SK-N-SH treated with all-trans-retinoic acid at 6 μM for 48 hours (cell line): Measurements from ENCODE around the gene PPP4R4.

Source experiments
- ATAC-seq: fragments of 200-7000 bp; cut with Tn5 transposase; 3 replicates; pipeline ENCODE4 v1.9.1; 2020; ENCODE audit warnings: mild to moderate bottlenecking, moderate library complexity
- ARNTL ChIP-seq: fragments of 450-650 bp; formaldehyde crosslinking; IDR thresholded peaks from 2 replicates; pipeline ENCODE4 v1.5.0; 2020; ENCODE audit warnings: low read depth, mild to moderate bottlenecking, moderate library complexity, borderline replicate concordance
- BACH2 ChIP-seq: fragments of 250-450 bp; sonication (Bioruptor Pico); IDR thresholded peaks from 2 replicates; pipeline ENCODE4 v1.9.0; 2021; ENCODE audit warnings: mild to moderate bottlenecking, borderline replicate concordance
- CSDC2 ChIP-seq: fragments of 250-450 bp; sonication (Bioruptor Pico); IDR thresholded peaks from 2 replicates; pipeline ENCODE4 v1.5.0; 2020; ENCODE audit warnings: mild to moderate bottlenecking, moderate library complexity
- GLIS3 ChIP-seq: fragments of 250-450 bp; sonication (Bioruptor Pico); IDR thresholded peaks from 2 replicates; pipeline ENCODE4 v1.5.0; 2020; ENCODE audit warnings: mild to moderate bottlenecking, moderate library complexity
- ISL1 ChIP-seq: fragments of 250-450 bp; sonication (Bioruptor Pico); IDR thresholded peaks from 2 replicates; pipeline ENCODE4 v2.1.2; 2022; ENCODE audit warnings: mild to moderate bottlenecking, moderate library complexity
- OSR1 ChIP-seq: fragments of 250-450 bp; sonication (Bioruptor Pico); IDR thresholded peaks from 2 replicates; pipeline ENCODE4 v1.8.0; 2022; ENCODE audit warnings: moderate library complexity, mild to moderate bottlenecking, inconsistent platforms
- PPARA ChIP-seq: fragments of 250-450 bp; sonication (Bioruptor Pico); IDR thresholded peaks from 2 replicates; pipeline ENCODE4 v1.5.0; 2020; ENCODE audit warnings: mild to moderate bottlenecking, borderline replicate concordance
- SNAI2 ChIP-seq: fragments of 250-450 bp; sonication (Bioruptor Pico); IDR thresholded peaks from 2 replicates; pipeline ENCODE4 v1.5.0; 2020; ENCODE audit warnings: mild to moderate bottlenecking, moderate library complexity
- TCF4 ChIP-seq: fragments of 250-450 bp; sonication (Bioruptor Pico); IDR thresholded peaks from 2 replicates; pipeline ENCODE4 v1.8.0; 2021; ENCODE audit warnings: mild to moderate bottlenecking, moderate library complexity, borderline replicate concordance
- TOX ChIP-seq: fragments of 250-450 bp; sonication (Bioruptor Pico); IDR thresholded peaks from 2 replicates; pipeline ENCODE4 v1.8.0; 2021; ENCODE audit warnings: mild to moderate bottlenecking, moderate library complexity, borderline replicate concordance
- ZC3H10 ChIP-seq: fragments of 250-450 bp; sonication (Bioruptor Pico); IDR thresholded peaks from 2 replicates; pipeline ENCODE4 v1.5.1; 2021; ENCODE audit warnings: mild to moderate bottlenecking, moderate library complexity
- ZFP3 ChIP-seq: fragments of 250-450 bp; sonication (Bioruptor Pico); IDR thresholded peaks from 2 replicates; pipeline ENCODE4 v1.5.0; 2020; ENCODE audit warnings: mild to moderate bottlenecking, moderate library complexity
- ZFP30 ChIP-seq: fragments of 450-650 bp; formaldehyde crosslinking; IDR thresholded peaks from 2 replicates; pipeline ENCODE4 v1.5.0; 2022; ENCODE audit warnings: mild to moderate bottlenecking, moderate library complexity
- ZNF565 ChIP-seq: fragments of 450-650 bp; formaldehyde crosslinking; conservative IDR thresholded peaks from 2 replicates; pipeline ENCODE4 v1.5.0; 2020; ENCODE audit warnings: low read depth, mild to moderate bottlenecking, moderate library complexity
- ZNF70 ChIP-seq: fragments of 450-650 bp; formaldehyde crosslinking; IDR thresholded peaks from 2 replicates; pipeline ENCODE4 v1.5.0; 2020; ENCODE audit warnings: mild to moderate bottlenecking, moderate library complexity
- ZNF8 ChIP-seq: fragments of 450-650 bp; formaldehyde crosslinking; IDR thresholded peaks from 2 replicates; pipeline ENCODE4 v1.5.0; 2020; ENCODE audit warnings: mild to moderate bottlenecking, moderate library complexity
- TF ChIP-seq, protein P1 (sequence below): fragments of 250-450 bp; sonication (Bioruptor Pico); IDR thresholded peaks from 2 replicates; pipeline ENCODE4 v1.8.0; 2020; ENCODE audit warnings: mild to moderate bottlenecking, moderate library complexity, borderline replicate concordance
- TF ChIP-seq, protein P2 (sequence below): fragments of 250-450 bp; sonication (Bioruptor Pico); IDR thresholded peaks from 2 replicates; pipeline ENCODE4 v1.5.1; 2021; ENCODE audit warnings: mild to moderate bottlenecking, moderate library complexity
- TF ChIP-seq, protein P3 (sequence below): fragments of 250-450 bp; sonication (Bioruptor Pico); IDR thresholded peaks from 2 replicates; pipeline ENCODE4 v1.8.0; 2021; ENCODE audit warnings: low read depth, mild to moderate bottlenecking, moderate library complexity, borderline replicate concordance
- TF ChIP-seq, protein P4 (sequence below): fragments of 250-450 bp; sonication (Bioruptor Pico); IDR thresholded peaks from 2 replicates; pipeline ENCODE4 v1.5.0; 2020; ENCODE audit warnings: mild to moderate bottlenecking, moderate library complexity
- TF ChIP-seq, protein P5 (sequence below): fragments of 250-450 bp; sonication (Bioruptor Pico); IDR thresholded peaks from 2 replicates; pipeline ENCODE4 v1.5.1; 2020; ENCODE audit warnings: low read depth, mild to moderate bottlenecking, moderate library complexity

The PPP4R4 gene

DNA sequence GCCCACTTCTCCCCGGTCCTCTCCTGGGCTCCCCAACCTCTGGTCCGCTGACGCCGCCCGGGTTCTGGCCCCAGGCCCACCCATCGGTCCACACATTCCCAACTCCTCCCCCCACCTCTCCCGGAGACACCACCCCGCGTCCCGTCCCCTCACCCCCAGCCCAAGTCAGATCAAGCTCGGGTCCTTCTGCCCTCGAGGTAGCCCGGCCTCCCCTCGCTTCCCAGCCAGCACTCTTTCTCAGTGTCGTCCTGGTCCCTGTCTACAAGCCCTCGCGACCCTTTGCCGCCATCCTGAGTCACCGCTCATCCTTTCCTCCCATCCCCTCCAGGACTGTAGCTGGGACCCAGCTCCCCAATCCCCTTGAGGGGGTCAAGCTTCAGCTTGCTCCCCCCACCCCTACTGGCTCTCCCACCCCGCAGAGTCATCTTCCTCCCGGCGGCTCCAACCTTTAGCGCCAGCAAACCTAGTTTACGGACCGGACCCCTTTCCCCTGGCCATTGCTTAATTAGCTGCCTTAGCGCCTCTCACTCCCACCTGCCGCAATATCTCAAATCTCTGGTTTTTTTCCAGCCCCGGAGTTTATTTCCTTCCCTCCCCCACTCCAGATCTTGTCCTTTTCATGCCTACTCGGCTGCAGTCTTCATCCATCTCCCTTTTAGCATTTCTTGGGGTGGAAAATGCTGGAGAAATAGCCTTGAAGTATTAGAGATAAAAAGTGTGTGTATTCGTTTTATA, 1.1 kb downstream of the PPP4R4 start:
- TF ChIP-seq OSR1, result no peak
- TF ChIP-seq, protein P1, sequence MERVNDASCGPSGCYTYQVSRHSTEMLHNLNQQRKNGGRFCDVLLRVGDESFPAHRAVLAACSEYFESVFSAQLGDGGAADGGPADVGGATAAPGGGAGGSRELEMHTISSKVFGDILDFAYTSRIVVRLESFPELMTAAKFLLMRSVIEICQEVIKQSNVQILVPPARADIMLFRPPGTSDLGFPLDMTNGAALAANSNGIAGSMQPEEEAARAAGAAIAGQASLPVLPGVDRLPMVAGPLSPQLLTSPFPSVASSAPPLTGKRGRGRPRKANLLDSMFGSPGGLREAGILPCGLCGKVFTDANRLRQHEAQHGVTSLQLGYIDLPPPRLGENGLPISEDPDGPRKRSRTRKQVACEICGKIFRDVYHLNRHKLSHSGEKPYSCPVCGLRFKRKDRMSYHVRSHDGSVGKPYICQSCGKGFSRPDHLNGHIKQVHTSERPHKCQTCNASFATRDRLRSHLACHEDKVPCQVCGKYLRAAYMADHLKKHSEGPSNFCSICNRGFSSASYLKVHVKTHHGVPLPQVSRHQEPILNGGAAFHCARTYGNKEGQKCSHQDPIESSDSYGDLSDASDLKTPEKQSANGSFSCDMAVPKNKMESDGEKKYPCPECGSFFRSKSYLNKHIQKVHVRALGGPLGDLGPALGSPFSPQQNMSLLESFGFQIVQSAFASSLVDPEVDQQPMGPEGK (CRISPR knock-in tag), result no peak
- TF ChIP-seq BACH2, result no peak
- no peak for TF ChIP-seq GLIS3 (CRISPR knock-in tag)
- TF ChIP-seq, protein P2, sequence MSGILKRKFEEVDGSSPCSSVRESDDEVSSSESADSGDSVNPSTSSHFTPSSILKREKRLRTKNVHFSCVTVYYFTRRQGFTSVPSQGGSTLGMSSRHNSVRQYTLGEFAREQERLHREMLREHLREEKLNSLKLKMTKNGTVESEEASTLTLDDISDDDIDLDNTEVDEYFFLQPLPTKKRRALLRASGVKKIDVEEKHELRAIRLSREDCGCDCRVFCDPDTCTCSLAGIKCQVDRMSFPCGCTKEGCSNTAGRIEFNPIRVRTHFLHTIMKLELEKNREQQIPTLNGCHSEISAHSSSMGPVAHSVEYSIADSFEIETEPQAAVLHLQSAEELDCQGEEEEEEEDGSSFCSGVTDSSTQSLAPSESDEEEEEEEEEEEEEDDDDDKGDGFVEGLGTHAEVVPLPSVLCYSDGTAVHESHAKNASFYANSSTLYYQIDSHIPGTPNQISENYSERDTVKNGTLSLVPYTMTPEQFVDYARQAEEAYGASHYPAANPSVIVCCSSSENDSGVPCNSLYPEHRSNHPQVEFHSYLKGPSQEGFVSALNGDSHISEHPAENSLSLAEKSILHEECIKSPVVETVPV (CRISPR knock-in tag), result no peak
- no peak for TF ChIP-seq ZNF8 (CRISPR knock-in tag)
- TF ChIP-seq ZC3H10, result no peak
- no peak for TF ChIP-seq ZFP3 (CRISPR knock-in tag)
- TF ChIP-seq SNAI2 (CRISPR knock-in tag), result no peak
- TF ChIP-seq, protein P3, sequence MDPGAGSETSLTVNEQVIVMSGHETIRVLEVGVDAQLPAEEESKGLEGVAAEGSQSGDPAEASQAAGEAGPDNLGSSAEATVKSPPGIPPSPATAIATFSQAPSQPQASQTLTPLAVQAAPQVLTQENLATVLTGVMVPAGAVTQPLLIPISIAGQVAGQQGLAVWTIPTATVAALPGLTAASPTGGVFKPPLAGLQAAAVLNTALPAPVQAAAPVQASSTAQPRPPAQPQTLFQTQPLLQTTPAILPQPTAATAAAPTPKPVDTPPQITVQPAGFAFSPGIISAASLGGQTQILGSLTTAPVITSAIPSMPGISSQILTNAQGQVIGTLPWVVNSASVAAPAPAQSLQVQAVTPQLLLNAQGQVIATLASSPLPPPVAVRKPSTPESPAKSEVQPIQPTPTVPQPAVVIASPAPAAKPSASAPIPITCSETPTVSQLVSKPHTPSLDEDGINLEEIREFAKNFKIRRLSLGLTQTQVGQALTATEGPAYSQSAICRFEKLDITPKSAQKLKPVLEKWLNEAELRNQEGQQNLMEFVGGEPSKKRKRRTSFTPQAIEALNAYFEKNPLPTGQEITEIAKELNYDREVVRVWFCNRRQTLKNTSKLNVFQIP, result no peak
- TF ChIP-seq, protein P4, sequence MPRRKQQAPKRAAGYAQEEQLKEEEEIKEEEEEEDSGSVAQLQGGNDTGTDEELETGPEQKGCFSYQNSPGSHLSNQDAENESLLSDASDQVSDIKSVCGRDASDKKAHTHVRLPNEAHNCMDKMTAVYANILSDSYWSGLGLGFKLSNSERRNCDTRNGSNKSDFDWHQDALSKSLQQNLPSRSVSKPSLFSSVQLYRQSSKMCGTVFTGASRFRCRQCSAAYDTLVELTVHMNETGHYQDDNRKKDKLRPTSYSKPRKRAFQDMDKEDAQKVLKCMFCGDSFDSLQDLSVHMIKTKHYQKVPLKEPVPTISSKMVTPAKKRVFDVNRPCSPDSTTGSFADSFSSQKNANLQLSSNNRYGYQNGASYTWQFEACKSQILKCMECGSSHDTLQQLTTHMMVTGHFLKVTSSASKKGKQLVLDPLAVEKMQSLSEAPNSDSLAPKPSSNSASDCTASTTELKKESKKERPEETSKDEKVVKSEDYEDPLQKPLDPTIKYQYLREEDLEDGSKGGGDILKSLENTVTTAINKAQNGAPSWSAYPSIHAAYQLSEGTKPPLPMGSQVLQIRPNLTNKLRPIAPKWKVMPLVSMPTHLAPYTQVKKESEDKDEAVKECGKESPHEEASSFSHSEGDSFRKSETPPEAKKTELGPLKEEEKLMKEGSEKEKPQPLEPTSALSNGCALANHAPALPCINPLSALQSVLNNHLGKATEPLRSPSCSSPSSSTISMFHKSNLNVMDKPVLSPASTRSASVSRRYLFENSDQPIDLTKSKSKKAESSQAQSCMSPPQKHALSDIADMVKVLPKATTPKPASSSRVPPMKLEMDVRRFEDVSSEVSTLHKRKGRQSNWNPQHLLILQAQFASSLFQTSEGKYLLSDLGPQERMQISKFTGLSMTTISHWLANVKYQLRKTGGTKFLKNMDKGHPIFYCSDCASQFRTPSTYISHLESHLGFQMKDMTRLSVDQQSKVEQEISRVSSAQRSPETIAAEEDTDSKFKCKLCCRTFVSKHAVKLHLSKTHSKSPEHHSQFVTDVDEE, result no peak
- TF ChIP-seq, protein P5, sequence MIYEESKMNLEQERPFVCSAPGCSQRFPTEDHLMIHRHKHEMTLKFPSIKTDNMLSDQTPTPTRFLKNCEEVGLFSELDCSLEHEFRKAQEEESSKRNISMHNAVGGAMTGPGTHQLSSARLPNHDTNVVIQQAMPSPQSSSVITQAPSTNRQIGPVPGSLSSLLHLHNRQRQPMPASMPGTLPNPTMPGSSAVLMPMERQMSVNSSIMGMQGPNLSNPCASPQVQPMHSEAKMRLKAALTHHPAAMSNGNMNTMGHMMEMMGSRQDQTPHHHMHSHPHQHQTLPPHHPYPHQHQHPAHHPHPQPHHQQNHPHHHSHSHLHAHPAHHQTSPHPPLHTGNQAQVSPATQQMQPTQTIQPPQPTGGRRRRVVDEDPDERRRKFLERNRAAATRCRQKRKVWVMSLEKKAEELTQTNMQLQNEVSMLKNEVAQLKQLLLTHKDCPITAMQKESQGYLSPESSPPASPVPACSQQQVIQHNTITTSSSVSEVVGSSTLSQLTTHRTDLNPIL (CRISPR knock-in tag), result no peak
- no peak for TF ChIP-seq PPARA
- no peak for TF ChIP-seq ZNF565 (CRISPR knock-in tag)
- TF ChIP-seq ISL1, result no peak
- TF ChIP-seq ZNF70 (CRISPR knock-in tag), result no peak
- TF ChIP-seq TCF4, result no peak
- TF ChIP-seq TOX (CRISPR knock-in tag), result no peak
- peak; percentile 45 for ATAC-seq

DNA sequence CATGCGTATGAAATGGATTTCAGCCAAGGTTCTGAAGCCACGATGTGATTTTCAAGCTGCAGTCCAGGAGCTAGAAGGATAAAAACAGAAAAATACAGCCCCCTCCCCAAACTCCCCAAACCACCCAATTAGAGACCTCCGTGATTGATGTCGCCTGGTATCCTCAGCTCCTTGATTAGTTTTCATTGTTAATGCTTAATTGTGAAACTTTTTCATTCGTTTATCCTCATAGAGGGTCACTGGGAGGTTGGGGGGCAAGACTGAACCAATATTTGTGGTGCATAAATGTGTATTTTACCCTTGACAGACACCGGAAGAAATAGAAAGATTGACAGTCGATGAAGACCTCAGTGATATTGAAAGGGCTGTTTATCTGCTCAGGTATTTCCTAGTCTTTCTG, 1.6 kb downstream of the PPP4R4 start:
- ATAC-seq, result no peak
- TF ChIP-seq OSR1, result no peak
- TF ChIP-seq GLIS3 (CRISPR knock-in tag), result no peak
- no peak for TF ChIP-seq ARNTL
- no peak for TF ChIP-seq ZFP30
- no peak for TF ChIP-seq PPARA
- no peak for TF ChIP-seq ZFP3 (CRISPR knock-in tag)
- no peak for TF ChIP-seq SNAI2 (CRISPR knock-in tag)
- TF ChIP-seq ZNF565 (CRISPR knock-in tag), result no peak

DNA sequence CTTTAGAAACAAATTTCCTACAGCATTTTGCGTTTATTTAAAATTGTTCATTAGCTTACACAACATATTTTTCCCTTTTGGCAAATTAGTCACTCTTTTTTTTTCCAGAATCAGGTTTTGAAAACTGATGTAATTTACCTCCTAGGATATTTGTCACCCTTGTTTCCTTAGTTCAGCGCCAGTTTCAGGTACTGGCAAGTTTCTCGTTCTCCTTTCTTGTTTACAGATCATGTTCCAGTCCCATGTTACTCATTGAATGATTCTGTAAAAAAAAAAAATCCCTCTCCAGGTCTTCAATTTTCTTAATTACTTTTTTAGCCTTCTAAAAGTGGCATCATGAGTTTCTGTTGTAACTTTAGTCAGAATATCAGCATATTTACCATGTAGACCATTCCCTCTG, 2.7 kb downstream of the PPP4R4 start:
- ATAC-seq, result no peak

More for the DNA sequence above, 2.7 kb downstream of the PPP4R4 start:
- TF ChIP-seq, protein P5 (CRISPR knock-in tag), result no peak
- TF ChIP-seq ZFP3 (CRISPR knock-in tag), result no peak
- no peak for TF ChIP-seq ISL1
- TF ChIP-seq, protein P1 (CRISPR knock-in tag), result no peak
- no peak for TF ChIP-seq TCF4
- TF ChIP-seq CSDC2 (CRISPR knock-in tag), result no peak
- no peak for TF ChIP-seq PPARA
